ENCODE data around the gene UQCRC2.
A peak's percentile ranks its signal among the peaks of the same experiment; 100 is the strongest.
"Not testable (repeated sequence)": the region's sequence is repeated elsewhere in the genome, so short reads cannot be mapped to it uniquely, and the experiment has no call there.

The UQCRC2 gene

DNA sequence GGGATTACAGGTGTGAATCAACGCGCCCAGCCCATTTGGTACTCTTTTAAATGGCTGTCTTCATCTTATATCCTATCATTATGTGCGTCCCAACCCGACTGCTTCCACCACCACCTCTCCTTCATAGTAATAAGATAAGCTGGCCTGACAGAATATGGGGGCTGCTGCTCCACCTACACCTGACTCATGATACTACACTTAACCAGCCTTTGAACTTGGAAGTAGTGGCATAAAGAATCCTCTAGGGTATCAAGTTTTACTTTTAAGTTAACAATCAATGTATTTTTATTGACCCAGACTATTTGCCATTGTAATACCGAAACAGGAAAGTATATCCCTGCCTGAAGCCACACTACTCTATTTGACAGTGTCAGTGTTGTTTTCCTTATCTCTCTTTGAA, 28.9 kb downstream of the UQCRC2 start:
- DNase-seq (ENCODE audit: low read depth), result no peak

DNA sequence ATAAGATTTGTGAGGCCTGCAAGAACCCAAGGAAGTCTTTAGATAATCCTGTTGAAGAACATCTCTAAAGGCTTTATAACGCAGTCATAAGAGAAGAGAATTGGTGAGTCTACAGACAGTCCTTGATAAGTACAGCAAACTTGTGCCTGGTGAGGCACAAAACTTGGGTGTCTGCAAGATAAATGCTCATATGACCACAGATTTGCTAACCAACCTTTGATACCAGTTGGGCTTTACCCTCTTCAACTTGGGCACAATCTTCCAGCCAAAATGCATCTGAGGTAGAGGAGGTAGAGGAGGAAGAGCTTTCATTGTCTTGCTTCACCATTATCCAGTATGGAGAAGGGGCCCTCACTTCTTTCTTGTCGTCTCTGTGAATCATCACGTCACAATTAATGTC, 30.9 kb downstream of the UQCRC2 start:
- DNase-seq (ENCODE audit: low read depth), result no peak

DNA sequence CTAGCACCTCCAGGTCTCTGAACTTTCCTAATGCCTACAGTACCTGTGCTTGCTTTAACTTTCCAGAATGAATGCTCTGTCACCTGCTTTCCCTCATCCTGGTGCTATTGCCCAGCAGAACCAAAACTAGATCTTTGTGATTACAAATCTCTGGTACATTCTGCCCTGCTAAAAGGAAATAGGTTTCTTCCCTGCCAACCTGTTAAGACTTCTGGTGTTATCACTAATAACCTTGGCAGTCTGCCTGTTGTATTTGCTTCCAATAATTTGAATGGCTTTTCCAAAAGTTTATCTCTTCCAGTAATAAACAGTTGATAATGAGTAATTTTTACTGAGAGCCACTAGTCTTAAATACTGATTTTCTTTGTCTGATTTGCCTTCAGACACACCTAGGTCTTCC, 32.4 kb downstream of the UQCRC2 start:
- DNase-seq (ENCODE audit: low read depth), result no peak

DNA sequence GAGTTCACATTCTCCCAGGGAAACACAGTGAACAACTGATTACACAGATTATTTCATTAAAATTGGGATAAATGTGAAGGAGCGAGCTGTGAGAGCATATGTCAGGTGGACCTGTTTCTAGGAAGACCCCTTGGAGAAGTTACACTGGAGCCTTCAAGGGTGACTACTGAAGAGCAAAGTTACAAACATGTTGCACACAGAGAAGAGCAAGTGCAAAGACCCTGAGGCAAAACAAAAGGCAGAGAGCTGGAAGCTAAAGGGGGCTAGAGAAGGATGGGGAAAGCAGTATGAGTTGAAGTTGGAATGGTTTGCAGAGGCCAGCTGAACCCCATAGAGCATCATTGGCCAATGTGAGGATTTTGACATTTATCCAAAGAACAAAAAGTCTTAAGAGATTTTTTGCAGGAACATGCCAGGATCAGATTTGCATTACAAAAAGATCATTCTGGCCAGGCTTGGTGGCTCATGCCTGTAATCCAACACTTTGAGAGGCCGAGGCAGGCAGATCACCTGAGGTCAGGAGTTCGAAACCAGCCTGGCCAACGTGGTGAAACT, 33.6 kb downstream of the UQCRC2 start:
- DNase-seq (ENCODE audit: low read depth), result no peak

DNA sequence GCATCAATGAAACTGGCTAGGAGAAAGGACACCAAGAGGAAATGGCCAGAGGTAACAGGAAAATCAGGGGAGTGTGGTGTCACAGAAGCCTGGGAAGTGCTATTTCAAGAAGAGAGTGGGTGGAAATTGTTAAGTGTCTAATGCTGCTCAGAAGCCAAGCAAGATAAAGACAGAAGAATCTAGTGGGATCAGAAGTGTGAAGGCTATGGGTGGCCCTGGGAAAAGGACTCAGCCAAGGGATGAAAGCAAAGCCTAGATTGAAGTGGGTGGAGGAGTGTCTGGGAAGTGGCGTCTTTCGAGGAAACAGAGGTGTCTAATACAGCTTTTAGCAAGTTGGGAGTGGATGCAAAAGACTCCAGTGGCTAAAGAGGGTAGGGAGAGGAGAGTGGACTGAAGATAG, 34.3 kb downstream of the UQCRC2 start:
- no peak for DNase-seq (ENCODE audit: low read depth)

DNA sequence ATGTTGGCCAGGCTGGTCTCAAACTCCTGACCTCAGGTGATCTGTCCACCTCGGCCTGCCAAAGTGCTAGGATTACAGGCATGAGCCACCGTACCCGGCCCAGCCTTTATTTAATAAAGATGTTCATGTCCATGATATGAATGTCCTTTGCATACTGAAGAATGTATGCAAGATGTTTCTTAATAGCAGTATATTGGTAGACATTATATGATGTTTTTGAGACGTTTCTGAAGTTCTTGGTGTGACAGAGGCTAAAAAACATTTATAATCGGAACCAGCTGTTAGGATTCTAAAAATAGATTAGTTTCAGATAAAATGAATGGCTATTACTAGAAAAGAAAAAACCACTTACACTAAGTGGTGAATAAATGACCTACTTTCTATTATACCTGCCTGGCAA, 36.0 kb downstream of the UQCRC2 start:
- no peak for DNase-seq (ENCODE audit: low read depth)

DNA sequence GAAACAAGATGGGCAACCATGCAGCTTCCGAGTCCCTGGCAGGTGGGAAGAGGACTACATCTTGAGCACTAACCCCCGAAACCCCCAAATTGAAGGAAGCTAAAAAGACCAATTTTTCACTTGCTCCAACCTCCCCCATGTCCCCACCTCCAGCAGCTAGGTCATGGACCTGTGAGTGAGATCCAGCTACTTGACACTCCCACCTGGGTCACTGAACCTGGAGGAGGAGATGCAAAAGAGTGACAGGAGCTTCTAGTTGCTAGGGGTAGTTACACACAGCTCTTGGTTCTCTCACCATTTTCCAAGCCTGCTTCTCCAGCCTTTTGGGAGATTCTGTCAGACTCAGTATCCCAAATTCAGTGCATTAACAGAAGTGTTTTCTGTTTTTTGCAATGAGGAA, 36.6 kb downstream of the UQCRC2 start:
- no peak for DNase-seq (ENCODE audit: low read depth)

DNA sequence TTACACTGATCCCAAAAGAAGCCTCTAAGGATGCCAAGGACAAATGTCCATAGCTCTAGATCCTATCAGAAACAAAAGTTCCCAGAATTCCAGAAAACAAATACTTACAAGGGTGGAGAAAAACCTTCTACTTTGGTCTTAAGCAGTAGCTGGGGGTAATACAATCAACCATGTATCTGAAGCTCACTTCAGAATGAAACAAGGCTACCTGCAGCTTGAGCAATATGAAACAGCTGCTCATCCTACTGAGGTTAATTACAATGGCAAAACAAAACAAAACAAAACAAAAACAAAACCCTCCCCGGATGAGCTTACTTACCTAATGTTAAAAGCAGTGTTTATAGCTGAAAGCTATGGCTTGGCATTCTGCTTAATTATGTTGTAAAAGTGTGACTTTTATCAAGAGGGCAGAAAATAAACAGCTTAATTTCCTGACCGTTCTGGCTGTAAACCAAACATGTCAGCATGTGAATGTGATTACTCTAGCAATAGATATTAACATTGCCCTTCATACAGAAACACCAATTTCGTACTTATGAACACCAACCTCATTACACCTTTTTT, 37.3 kb downstream of the UQCRC2 start:
- DNase-seq (ENCODE audit: low read depth), result no peak

DNA sequence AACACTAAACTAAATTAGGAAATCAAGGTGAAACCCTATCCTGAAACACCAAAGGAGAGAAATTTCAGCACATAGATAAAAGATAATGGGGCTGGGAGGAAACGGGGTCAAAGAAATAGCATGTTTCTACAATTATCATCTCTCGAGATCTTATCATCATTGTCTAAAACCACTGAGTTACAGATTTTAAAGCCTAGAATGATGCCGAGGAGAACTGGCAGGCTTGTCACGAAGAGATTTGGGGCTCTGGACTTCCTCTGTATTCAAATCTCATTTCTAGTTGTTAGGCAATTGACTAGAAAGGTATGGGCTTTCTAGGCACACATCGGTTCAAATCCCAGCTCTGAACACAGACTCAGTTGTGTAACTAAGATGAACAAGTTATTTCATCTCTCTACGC, 38.5 kb downstream of the UQCRC2 start:
- no peak for DNase-seq (ENCODE audit: low read depth)

DNA sequence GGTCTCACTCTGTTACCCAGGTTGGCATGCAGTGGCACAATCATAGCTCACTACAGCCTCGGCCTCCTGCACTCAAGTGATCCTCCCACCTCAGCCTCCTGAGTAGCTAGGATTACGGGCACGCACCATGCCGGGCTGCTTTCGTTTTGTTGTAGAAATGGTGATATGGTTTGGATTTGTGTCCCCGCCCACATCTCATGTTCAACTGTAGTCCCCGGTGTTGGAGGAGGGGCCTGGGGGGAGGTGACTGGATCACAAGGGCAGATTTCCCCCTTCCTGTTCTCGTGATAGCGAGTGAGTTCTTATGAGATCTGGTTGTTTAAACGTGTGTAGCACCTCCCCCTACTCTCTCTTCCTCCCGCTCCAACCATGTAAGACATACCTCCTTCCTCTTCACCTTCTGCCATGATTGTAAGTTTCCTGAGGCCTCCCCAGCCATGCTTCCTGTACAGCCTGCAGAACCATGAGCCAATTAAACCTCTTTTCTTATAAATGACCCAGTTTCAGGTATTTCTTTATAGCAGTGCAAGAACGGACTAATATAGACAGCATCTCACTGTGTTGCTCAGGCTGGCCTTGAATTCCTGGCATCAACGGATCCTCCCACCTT, 41.8 kb downstream of the UQCRC2 start:
- DNase-seq (ENCODE audit: low read depth), result no peak

DNA sequence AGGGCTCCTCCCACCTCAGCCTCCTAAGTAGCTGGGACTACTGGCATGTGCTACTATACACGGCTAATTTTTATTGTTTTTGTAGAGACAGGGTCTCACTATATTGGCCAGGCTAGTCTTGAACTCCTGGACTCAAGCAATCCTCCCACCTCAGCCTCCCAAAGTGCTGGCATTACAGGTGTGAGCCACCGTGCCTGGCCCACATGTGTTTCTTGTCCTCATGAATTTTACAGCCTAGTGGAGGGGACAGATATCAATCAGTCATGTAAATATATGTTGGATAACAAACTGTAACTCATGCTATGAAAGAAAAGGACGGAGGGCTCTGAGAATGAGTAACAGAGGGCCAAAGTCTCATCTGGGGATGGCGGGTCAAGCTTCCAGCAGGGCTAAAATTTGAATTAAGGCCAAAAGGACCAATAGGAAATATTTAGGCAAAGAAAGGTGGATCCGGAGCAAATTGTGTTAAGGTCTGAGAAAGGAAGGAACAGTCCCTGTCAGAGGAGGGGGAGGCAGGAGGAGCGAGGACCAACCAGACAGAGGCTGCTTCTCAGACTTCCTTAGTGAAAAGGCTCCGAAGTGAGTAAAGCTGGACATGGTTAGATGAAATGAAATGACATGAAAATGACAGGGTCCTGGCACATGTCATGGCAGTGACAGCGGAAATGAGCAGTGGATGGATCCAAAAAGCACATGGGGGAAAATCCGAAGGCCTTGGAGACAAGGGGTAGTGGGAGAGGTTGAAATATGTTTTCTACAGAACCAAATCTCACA, 43.9 kb downstream of the UQCRC2 start:
- no peak for DNase-seq (ENCODE audit: low read depth)

DNA sequence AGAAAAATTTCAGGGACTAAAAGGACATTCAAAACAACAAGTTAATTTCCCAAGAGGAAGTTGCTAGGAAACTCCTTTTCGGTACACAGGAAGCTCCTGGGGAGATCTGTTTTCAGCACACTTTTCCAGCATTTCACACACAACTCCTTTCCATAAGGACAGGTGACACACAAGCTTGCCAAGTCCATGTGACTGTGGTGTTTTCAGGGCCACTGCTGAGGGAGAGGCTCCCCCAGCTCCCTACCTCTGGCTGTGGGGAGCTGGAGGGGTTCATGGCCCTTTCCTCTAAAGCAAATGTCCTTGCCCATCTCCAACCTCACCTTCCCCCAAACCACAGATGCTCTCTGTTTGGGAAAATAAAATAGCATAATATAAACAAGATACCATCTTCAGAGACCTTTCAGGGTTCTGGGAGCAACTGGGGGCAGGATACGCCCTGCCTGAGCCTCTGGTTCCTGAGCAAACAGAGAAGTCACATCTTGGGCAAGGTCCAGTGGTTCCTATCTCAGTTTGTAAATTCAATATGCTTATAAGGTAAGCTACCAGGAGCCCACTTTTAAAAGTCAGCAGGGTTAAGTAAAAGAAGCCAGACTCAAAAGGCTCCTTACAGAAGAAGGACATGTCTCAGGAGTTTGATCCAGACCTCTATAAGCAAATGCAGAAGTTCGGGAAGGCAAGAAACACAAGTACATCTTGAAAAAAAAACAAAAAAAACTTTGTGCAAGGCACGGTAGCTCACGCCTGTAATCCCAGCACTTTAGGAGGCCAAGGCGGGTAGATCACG, 44.7 kb downstream of the UQCRC2 start:
- DNase-seq (ENCODE audit: low read depth), result no peak

DNA sequence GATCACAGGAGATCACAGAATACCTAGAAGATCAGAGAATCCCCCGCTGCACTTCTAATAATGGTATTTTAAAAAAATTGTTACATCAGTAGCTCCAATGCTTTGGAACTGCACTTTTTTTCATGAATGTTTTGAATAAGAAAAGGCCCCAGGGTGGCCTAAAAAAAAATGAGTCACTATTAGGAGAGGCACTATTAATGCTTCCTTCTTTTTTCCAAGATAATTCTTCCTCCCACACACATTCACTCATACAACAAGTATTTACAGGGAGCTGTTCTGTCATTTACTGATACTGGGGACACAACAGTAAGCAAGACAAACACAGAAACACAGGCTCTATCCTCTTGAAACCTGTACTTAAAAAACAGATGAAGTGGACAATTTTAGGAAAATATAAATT, 48.4 kb downstream of the UQCRC2 start:
- no peak for DNase-seq (ENCODE audit: low read depth)

DNA sequence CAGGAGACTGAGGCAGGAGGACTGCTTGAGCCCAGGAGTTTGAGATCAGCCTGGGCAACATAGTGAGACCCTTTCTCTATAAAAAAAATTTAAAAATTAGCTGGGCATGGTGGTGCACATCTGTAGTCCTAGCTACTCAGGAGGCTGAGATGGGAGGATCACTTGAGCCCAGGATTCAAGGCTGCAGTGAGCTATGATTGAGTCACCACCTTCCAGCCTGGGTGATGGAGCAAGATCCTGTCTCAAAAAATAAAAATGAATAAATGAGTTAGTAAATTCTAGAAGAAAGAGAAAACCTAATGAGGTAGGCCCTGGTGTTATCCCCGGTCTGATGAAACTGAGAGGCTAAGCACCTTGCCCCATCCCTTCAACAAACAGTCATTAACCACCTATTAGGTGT, 48.9 kb downstream of the UQCRC2 start:
- DNase-seq (ENCODE audit: low read depth), result not testable (repeated sequence)

DNA sequence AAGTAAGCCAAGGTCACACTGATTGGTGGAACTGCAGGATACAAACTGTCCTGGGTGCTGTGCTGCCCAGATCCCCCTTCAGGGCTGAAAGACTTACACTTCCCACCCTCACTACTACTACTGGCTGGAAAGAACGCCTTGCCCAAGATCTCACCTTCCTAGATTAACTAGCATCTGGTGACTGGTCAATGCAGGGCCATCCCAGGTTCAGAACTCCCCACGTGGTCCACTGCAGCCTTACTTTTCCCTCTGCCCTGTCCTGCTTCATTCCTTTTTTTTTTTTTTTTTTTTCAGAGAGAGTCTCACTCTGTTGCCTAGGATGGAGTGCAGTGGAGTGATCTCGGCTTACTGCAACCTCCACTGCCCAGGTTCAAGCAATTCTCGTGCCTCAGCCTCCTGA, 50.0 kb downstream of the UQCRC2 start:
- DNase-seq (ENCODE audit: low read depth), result no peak

DNA sequence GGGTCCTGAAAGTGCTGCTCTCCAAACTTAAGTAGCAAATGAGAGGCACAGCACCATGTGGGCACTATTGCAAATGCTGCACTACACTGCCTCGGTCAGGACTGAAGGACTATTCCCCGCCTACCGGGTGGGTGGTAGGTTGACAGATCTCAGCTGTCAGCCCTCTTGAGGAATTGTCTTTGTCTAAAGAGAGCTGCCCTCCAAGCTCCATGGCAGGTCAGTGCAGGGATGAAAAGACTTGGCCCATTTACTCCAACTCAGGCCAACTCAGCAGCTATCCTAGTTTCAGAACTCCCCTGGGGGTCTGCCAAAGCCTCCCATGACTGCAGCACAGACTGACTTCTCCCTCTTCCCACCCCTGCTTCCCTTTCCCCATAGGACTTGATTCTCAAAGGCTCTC, 51.2 kb downstream of the UQCRC2 start:
- no peak for DNase-seq (ENCODE audit: low read depth)

DNA sequence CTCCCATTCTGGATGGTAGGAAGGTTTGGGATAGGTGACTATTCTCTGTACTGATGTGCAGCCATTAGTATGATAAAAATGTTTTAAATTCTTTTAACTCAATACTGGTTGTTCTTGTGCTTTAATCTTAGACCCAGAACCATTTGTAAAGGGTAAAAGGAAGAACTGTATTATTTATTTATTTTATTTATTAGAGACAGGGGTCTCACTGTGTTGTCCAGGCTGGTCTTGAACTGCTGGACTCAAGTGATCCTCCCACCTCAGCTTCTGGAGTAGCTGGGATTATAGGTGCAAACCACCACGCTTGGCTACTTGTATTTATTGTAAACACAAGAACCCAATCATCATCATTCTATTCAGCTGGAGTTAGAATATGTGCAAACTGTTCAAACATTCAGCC, 52.6 kb downstream of the UQCRC2 start:
- no peak for DNase-seq (ENCODE audit: low read depth)

DNA sequence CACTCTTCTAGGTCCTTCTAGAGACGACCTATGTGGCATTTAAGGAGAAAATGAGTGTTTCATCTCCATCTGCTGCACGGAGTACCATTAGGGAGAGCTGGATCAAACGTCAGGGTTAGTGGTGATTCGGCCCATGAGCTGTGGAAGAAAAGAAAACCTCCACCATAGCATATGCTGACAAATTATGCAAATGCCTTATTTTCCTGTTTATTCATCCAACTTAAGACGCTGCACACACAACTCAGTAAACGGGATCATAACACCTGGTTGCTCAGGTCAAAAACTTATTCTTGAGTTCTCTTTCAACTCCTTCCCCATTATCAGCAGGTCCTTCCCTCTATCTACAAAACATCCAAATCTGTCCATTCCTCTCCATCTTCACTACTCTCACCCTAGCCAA, 53.5 kb downstream of the UQCRC2 start:
- no peak for DNase-seq (ENCODE audit: low read depth)

DNA sequence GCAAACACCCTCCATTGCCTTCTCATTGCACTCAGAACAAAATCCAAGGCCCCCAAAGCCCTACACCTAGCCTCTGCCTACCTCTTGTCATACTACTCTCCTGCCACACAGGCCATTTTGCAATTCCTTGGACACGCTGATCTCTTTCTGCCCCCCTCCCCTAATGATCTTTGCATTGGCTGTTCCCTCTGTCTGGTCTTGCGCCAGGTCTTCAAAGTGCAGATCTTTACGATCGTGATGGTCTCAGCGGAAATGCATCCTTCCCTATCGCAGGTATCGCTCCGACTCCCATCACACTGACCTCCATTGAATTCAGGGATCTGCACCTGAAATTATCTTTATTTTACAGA, 54.0 kb downstream of the UQCRC2 start:
- DNase-seq (ENCODE audit: low read depth), result no peak

DNA sequence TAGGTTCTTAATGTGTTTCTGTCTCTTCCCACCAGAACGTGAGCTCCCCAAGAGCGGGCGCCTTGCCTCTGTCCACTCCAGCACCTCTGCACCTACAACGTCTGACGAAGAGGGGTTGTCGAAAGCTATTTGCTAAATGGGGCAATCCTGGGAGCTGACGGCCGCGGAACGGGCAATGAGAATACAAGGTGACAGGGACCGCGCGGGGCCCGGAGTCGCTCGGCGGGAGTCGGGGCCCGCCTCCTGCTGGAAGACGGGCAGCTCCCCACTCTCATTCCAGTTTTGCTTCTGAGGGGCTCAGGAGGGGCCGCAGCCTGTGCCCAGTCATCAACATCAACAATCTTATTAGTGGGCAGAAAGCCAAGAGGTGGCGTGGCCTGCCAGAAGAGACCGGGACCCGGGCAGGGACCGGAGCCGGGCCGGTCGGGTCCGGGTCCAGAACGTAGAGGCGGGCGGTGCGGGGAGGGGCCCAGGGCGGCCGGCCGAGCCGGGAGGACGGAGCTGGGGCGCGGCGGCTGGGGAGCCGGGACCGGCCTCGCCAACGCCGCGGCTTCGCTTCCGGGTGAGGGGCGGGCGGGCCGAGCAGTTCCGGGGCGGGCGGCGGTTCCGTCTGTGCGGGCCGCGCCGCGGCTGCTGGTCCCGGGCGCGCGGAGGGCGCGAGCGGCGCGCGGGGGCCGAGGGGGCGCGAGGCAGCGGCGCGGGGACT, 54.5 kb downstream of the UQCRC2 start, which contains the start of gene MOSMO:
TSS of gene MOSMO (plus strand) at position 603 of the 706 bp plus-strand sequence. CDS start 191 bp downstream, outside the sequence.
- DNase-seq (ENCODE audit: low read depth), result peak; percentile 59

DNA sequence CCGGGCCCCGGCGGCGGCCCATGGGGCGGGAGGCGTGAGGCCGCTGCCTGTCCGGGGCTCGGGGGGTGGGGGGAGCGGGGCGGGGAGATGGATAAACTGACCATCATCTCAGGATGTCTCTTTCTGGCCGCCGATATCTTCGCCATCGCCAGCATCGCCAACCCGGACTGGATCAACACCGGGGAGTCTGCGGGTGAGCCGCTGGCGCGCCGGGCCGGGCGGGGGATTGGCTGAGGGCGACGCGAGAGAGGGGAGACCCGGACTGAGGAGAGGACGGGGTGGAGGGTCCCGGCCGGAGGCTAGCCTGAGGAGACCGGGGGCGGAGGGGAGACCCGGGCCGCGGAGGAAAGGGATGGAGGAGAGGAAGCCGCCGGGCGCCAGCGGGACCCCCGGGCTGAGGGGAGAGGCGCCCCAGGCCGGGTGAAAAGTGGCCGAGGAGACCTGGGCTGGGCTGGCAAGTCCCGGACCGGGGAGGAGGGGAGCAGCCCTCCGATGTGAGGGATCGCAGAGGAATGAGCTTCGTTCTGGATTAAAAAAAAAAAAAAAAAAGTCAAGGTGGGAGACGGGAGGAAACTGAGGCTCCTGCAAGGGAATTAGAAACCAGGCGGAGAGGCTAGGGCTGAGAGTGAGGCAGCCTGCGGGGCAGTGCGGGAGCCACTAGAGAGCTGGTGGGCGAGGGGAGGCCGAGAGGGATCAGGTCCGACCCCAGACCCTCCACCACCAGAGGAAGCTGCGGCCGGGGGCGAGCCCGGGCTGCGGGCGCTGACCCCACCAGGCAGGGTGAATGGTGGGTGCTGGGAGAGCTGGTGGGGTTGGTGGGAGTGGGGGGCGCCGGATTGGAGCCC, 55.3 kb downstream of the UQCRC2 start:
- DNase-seq (ENCODE audit: low read depth), result no peak
